GM12878 (cell line): ENCODE measurements around the gene KLHL26. TPM values are rescaled to one million over a fixed set of nuclear protein-coding genes. Genes with fewer than 3 reads are reported as not detected.

ENCODE experiments used
- ATAC-seq: fragments of 200-7000 bp; cut with Tn5 transposase; 3 replicates; pipeline ENCODE4 v1.9.1; 2020; ENCODE audit warnings: mild to moderate bottlenecking, moderate library complexity
- BruUV-seq: library from RNA; stranded (reverse); fragments of 400-500 nt; replicated peaks from 2 replicates; lab custom pipeline; 2021; lab: Mats Ljungman, UMichigan
- CTCF ChIA-PET: fragments of 300-600 bp; sonication (Branson Sonifier 250); formaldehyde crosslinking; extraction: SDS; loops from one replicate; lab custom pipeline; 2021; ENCODE audit warnings: inconsistent platforms; lab: Yijun Ruan, JAX
- POLR2A ChIA-PET: fragments of 350-600 bp; formaldehyde crosslinking; extraction: SDS; loops from one replicate; lab custom pipeline; 2021; ENCODE audit warnings: inconsistent platforms; lab: Charles Lee
- RAD21 ChIA-PET: fragments of 300-600 bp; sonication (Branson Sonifier 250); formaldehyde crosslinking; loops from one replicate; lab custom pipeline; 2023; ENCODE audit warnings: antibody characterized with exemption; ENCODE audit not compliant: unreplicated experiment; lab: Charles Lee
- SMC1A ChIA-PET: fragments of 300-600 bp; sonication (Branson Sonifier 250); formaldehyde crosslinking; loops from one replicate; lab custom pipeline; 2023; ENCODE audit not compliant: unreplicated experiment, uncharacterized antibody; lab: Charles Lee
- DNase-seq: peaks from one replicate; pipeline ENCODE4 v3.0.0-alpha.2; 2011; ENCODE audit warnings: low read depth, low spot score
- FAIRE-seq: peaks from 3 replicates; lab custom pipeline; 2011; peaks lifted over from hg19 to GRCh38; lab: Jason Lieb, UNC
- H2AFZ ChIP-seq: 2 replicates; pipeline ENCODE4 v1.6.0; 2011; ENCODE audit warnings: low read depth, low read length, control low read depth; ENCODE audit not compliant: control insufficient read depth
- H3K27ac ChIP-seq: 2 replicates; pipeline ENCODE4 v1.5.1; 2011; ENCODE audit warnings: control low read depth; ENCODE audit not compliant: control insufficient read depth, insufficient read depth
- H3K27me3 ChIP-seq, 2 experiments: replicated peaks in 1 of 2; 2 replicates each; pipeline versions ENCODE4 v1.6.0 to v1.6.1; 2011; ENCODE audit warnings: low read length in 1 of 2; ENCODE audit not compliant: control insufficient read depth in 2 of 2, insufficient read depth in 2 of 2
- H3K36me3 ChIP-seq, 2 experiments: 2 replicates each; pipeline ENCODE4 v1.5.1; 2011; ENCODE audit warnings: low read length in 1 of 2; ENCODE audit not compliant: control insufficient read depth in 2 of 2, insufficient read depth in 2 of 2
- H3K4me1 ChIP-seq: 2 replicates; pipeline ENCODE4 v1.6.1; 2011; ENCODE audit warnings: mild to moderate bottlenecking, low read length, moderate library complexity, mixed read lengths; ENCODE audit not compliant: control insufficient read depth, insufficient read depth
- H3K4me2 ChIP-seq: 2 replicates; pipeline ENCODE4 v1.6.0; 2011; ENCODE audit warnings: control low read depth; ENCODE audit not compliant: control insufficient read depth, insufficient read depth
- H3K4me3 ChIP-seq: fragments of 200-600 bp; sonication (generic); 2 replicates; pipeline ENCODE4 v1.5.1; 2016
- H3K79me2 ChIP-seq: 2 replicates; pipeline ENCODE4 v1.6.0; 2011; ENCODE audit warnings: low read length; ENCODE audit not compliant: control insufficient read depth, insufficient read depth
- H3K9ac ChIP-seq: 2 replicates; pipeline ENCODE4 v1.8.0; 2011; ENCODE audit warnings: low read length, control low read depth, mixed read lengths; ENCODE audit not compliant: control insufficient read depth, insufficient read depth
- H3K9me3 ChIP-seq: replicated peaks from 3 replicates; pipeline ENCODE4 v1.5.1; 2011; ENCODE audit warnings: mild to moderate bottlenecking, low read length; ENCODE audit not compliant: control insufficient read depth, insufficient read depth
- H4K20me1 ChIP-seq: 2 replicates; pipeline ENCODE4 v1.6.0; 2011; ENCODE audit not compliant: control insufficient read depth, insufficient read depth
- ATF3 ChIP-seq: IDR thresholded peaks from 2 replicates; pipeline ENCODE4 v1.6.1; 2011; ENCODE audit warnings: low read depth, mild to moderate bottlenecking, low read length, moderate library complexity, borderline replicate concordance; ENCODE audit errors: extremely low read depth
- ATF7 ChIP-seq: fragments of 450-650 bp; IDR thresholded peaks from 2 replicates; pipeline ENCODE4 v1.6.1; 2016; ENCODE audit warnings: low read depth, mild to moderate bottlenecking
- CEBPB ChIP-seq, 2 experiments: fragments of 150-350 bp in 1 of 2; IDR thresholded peaks; 2 replicates each; pipeline ENCODE4 v1.6.1; 2012 to 2014; ENCODE audit warnings: low read depth in 2 of 2, low read length in 2 of 2, borderline replicate concordance in 1 of 2, inconsistent platforms in 1 of 2
- E4F1 ChIP-seq: fragments of 450-650 bp; IDR thresholded peaks from 2 replicates; pipeline ENCODE4 v1.6.1; 2018; ENCODE audit warnings: borderline replicate concordance, mild to moderate bottlenecking; ENCODE audit not compliant: partially characterized antibody
- IRF4 ChIP-seq: IDR thresholded peaks from 2 replicates; pipeline ENCODE4 v1.6.1; 2011; ENCODE audit warnings: low read depth, low read length
- ZZZ3 ChIP-seq: IDR thresholded peaks from 2 replicates; pipeline ENCODE4 v1.6.1; 2011; ENCODE audit warnings: low read depth; ENCODE audit not compliant: control insufficient read depth, insufficient read length
- WGBS: methylation state at CpG from one replicate; pipeline ENCODE4 v1.1.6; 2016; ENCODE audit warnings: low lambda C conversion rate; ENCODE audit not compliant: insufficient replicate concordance, insufficient coverage; ENCODE audit errors: missing lambda C conversion rate; 5-methylcytosine and 5-hydroxymethylcytosine counted together
- in situ Hi-C: fragments of 300-500 bp; cut with MboI; formaldehyde crosslinking; loops from 9 replicates; pipeline ENCODE4 v1.14.3; 2018; ENCODE audit warnings: mixed read lengths
- intact Hi-C: fragments of 100-400 bp; cut with micrococcal nuclease; formaldehyde crosslinking; loops from one replicate; pipeline ENCODE4 v1.14.2; 2022; ENCODE audit not compliant: unreplicated experiment
- polyA plus RNA-seq, 11 experiments: library from polyadenylated mRNA; depleted of rRNA in 4 of 11; unstranded in 6 of 11; stranded (reverse) in 5 of 11; fragments of >200 nt; fragmentation: Nextera tagmentation in 4 of 11; fragmentation: Illumina TruSeq in 1 of 11; extraction: Ambion mirVana in 4 of 11; extraction: Trizol in 1 of 11; gene quantifications; 1 replicate in 1 of 11; 2 replicates in 10 of 11; pipeline versions ENCODE4 v1.2.1 to v1.2.3, GENCODE V29; 2011 to 2016; ENCODE audit warnings: inconsistent platforms in 2 of 11, missing spikeins in 2 of 11, low read depth in 1 of 11
- total RNA-seq, 4 experiments: library from RNA; depleted of rRNA in 3 of 4; stranded (reverse); fragments of >200 nt in 3 of 4; fragmentation: Illumina TruSeq in 1 of 4; extraction: Trizol in 1 of 4; gene quantifications; 2 replicates each; pipeline versions ENCODE4 v1.2.1 to v1.2.3, GENCODE V29; 2013 to 2021

The KLHL26 gene
- total and polyA plus RNA-seq, 10 of the 15 experiments (the other 5 are each of a cell fraction or from before 2014, with no cell fraction given) = 0.18 to 14.6 (median 2.9) TPM

GRCh38 chr19:18676692-18677091 is 39.9 kb downstream of the KLHL26 start:
- no peaks in the 10 kb centered on the region for H3K79me2 ChIP-seq
- no peak overlapping the region for H3K9ac ChIP-seq
- in situ Hi-C loops = loop anchor here (10.0 kb wide), 1 partner anchor 222 kb away; no protein-coding TSS in a partner anchor
- H3K4me1 ChIP-seq = no peaks in the 10 kb centered on the region; the same call in 1 of the 2 replicates
- no peaks in the 10 kb centered on the region for H3K27me3 ChIP-seq
- RAD21 ChIA-PET = interaction anchor here (0.8 to 1.4 kb wide), 4 partner anchors 83 to 226 kb away, joined by 3 to 5 read pairs (median 4); no protein-coding TSS in a partner anchor
- no peak for DNase-seq
- POLR2A ChIA-PET = no interaction called here
- no peak overlapping the region for H2AFZ ChIP-seq
- no peak for FAIRE-seq
- BruUV-seq = no TSS peak
- H3K27ac ChIP-seq = no peak overlapping the region
- intact Hi-C loops = loop anchor here (2.0 kb wide), 1 partner anchor 82 kb away; no protein-coding TSS in a partner anchor
- no peak for ATAC-seq
- CTCF ChIA-PET = interaction anchor here (0.9 to 2.1 kb wide), 8 partner anchors 87 to 242 kb away, joined by 3 to 8 read pairs (median 4); partner anchors contain the start of gene REX1BD
- no peaks in the 10 kb centered on the region for H4K20me1 ChIP-seq
- no peak for TF ChIP-seq ZZZ3
- TF ChIP-seq E4F1 = no peak
- TF ChIP-seq IRF4 = no peak
- TF ChIP-seq ATF7 = no peak
- TF ChIP-seq CEBPB (IDR thresholded peaks at IDR 0.05; ENCODE audit: borderline replicate concordance in 1 of 2, low read depth in 2 of 2, low read length in 2 of 2) = no peak
- no peak for TF ChIP-seq ATF3
- no peaks in the 10 kb centered on the region for H3K36me3 ChIP-seq
- no peak overlapping the region for H3K4me2 ChIP-seq
- SMC1A ChIA-PET = interaction anchor here (0.9 to 1.8 kb wide), 3 partner anchors 9 to 170 kb away, joined by 3 to 6 read pairs (median 4); no protein-coding TSS in a partner anchor
- WGBS = 88% methylated on average over 7 of the region's 7 CpGs
- H3K9me3 ChIP-seq = no peaks in the 10 kb centered on the region
- no peak overlapping the region for H3K4me3 ChIP-seq
